NOMO-1 treated with dmso at 0.1 percent for 144 hours (cell line): ENCODE measurements around the gene AGPAT2.

Experiments used
- DNase-seq: peaks from one replicate; lab custom pipeline; 2025; ENCODE audit not compliant: unreplicated experiment; lab: John Stamatoyannopoulos, UW

Gene AGPAT2

GRCh38 chr9:136673975-136674785 is 13.1 kb downstream of the AGPAT2 start:
- DNase-seq = no peak

DNA sequence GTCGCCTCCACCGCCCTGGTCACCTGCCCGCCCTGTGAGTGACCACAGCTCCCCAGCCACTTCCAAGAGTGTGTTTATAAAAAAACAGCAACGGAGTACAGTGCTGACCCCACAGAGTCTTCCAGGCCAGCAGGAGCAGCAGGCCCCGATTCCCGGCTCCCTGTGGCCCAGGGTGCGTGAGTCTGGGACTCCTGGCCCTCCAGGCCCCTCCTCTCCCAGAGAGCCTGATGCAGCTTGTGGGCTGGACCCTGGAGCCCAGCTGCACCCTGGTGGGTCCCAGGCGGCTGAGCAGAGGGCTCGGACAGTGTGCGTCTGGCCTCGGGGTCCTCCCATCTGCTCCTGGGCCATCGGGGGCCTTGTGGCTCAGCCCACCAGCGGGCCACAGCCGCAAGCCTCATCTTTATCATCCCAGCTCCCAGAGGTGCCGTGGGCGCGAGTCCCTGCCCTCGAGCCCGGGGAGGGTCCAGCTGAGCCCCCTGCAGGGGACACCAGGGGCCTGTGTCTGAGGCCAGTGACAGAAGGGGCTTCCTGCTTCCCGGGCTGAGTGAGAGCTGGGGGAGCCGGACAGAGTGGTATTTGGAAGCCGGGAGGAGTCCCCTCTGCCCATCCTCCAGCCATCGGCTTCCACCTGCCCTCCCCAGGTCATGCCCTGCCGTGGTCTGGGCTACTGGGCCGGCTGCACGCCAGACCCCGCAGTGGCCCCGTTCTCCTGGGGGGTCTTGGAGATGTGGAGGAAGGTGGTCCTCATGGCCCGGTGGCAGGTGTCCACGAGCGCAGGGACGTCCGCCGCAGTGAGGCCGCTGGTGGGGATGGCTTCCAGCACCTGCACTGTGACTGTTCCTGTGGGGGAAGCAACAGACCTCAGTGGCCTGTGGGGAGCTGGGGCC is 13.9 kb downstream of the AGPAT2 start:
- DNase-seq = no peak

DNA sequence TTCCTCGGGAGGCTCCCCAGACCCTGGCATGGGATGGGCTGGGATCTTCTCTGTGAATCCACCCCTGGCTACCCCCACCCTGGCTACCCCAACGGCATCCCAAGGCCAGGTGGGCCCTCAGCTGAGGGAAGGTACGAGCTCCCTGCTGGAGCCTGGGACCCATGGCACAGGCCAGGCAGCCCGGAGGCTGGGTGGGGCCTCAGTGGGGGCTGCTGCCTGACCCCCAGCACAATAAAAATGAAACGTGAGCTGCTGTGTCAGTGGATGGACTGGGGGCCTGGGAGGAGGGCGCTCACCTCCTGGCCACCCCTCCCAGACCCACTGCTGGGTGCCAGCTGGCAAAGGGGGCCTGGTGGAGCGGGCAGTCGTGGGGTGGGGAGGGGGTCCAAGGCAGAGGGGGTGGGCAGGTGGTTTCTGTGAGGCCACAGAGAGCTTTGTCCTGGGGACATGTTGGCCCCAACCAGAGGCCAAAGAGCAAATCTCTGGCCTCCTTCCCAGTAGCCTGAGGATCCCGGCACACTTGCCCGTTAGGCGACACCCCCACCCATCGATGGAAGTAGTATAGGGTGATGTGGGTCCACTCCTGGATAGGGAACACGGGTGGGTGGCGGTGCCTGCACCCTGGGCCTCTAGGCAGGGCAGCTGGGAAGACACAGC is 14.7 kb downstream of the AGPAT2 start:
- no peak for DNase-seq

GRCh38 chr9:136671646-136672430 is 15.4 kb downstream of the AGPAT2 start:
- DNase-seq = peak; percentile 31

DNA sequence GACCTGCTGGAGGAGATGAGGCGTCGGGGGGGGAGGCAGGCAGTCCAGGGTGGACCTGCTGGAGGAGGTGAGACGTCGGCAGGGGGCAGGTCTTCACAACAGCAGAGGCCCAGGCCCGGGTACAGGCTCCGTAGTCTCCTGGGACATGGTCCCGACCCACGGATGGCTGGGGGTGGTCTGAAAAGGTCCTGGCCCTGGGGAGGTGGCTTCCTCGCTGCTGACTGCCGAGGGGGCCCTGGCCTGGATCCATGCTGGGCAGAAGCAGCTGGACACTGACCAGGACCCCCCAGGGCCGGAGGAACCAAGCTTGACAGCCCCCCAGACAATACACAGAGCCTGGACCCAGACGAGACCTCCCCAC is 16.0 kb downstream of the AGPAT2 start:
- DNase-seq = no peak

DNA sequence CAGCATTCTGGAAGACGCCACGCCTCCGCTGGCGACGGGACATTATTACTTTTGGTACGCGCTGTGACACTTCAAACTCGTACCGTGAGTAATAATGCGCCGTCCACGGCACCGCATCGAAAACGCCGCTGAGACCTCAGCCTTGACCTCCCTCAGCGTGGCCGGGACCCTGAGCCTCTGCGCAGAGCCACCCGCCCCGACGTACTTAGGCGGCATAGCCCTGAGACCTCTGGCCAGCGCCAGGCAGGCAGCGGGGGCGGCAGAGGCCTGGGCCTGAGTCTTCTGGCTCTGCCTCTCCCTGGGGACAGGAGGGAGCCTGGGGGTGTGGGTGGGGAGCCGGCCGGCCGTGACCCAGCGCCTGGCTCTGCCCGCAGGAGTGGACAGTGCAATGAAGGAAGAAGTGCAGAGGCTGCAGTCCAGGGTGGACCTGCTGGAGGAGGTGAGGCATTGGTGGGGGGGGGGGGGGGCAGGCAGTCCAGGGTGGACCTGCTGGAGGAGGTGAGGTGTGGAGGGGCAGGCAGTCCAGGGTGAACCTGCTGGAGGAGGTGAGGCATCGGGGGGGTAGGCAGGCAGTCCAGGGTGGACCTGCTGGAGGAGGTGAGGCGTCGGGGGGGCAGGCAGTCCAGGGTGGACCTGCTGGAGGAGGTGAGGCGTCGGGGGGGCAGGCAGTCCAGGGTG is 16.5 kb downstream of the AGPAT2 start:
- DNase-seq = no peak

DNA sequence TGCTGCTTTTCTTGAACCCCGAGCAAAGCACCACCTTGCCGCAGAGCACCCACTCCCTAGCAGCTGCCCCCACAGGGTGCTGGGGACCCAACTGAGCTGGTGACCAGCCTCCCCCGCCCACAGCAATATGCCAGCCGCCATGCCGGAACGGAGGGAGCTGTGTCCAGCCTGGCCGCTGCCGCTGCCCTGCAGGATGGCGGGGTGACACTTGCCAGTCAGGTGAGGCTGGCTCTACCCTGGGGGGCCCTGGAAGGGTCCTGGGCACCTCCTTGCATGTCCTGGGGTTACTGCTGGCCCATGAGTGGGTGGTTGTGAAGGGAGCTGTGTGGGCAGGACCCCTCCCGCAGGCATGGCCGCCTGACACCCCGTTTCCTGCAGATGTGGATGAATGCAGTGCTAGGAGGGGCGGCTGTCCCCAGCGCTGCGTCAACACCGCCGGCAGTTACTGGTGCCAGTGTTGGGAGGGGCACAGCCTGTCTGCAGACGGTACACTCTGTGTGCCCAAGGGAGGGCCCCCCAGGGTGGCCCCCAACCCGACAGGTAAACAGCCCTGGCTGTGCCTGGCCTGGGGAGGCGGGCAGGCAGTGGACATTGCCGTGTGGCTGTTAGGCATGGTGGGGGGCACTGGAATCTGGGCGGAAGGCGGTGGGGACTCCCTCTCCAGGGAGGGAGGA is 17.3 kb downstream of the AGPAT2 start:
- no peak for DNase-seq

DNA sequence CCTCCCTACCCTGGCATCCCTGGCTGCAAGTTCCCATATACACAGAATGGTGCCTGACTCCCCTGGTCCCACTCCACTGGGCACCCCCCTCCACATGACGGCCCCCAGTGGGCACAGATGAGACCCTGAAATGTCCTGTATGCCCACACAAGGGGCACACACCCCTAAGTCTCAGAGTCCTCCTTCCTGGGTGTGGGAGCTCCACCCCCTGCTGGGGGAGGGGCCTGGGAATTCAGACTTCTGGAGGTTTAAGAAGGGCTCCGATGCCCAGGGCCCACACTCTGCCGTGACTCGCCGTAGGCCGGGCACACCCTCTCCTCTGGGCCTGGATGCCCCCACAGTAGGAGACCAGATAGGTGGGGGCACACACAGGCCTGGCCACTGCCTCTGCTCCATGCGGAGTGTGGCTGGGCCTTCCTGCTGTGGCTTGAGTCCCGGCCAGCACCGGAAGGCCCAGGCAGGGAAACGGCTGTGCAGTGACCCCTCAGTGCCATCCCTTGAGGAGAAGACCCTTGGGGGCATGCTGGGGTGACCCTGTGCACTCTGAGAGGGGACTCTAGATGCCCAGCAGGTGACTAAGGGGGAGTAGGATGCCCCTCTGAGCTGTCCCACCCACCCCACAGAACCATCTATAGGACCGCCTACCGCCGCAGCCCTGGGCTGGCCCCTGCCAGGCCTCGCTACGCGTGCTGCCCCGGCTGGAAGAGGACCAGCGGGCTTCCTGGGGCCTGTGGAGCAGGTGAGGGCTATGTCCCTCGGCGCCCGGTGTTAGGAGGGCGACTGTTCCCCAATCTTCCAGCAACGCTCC is 18.1 kb downstream of the AGPAT2 start:
- DNase-seq = no peak

DNA sequence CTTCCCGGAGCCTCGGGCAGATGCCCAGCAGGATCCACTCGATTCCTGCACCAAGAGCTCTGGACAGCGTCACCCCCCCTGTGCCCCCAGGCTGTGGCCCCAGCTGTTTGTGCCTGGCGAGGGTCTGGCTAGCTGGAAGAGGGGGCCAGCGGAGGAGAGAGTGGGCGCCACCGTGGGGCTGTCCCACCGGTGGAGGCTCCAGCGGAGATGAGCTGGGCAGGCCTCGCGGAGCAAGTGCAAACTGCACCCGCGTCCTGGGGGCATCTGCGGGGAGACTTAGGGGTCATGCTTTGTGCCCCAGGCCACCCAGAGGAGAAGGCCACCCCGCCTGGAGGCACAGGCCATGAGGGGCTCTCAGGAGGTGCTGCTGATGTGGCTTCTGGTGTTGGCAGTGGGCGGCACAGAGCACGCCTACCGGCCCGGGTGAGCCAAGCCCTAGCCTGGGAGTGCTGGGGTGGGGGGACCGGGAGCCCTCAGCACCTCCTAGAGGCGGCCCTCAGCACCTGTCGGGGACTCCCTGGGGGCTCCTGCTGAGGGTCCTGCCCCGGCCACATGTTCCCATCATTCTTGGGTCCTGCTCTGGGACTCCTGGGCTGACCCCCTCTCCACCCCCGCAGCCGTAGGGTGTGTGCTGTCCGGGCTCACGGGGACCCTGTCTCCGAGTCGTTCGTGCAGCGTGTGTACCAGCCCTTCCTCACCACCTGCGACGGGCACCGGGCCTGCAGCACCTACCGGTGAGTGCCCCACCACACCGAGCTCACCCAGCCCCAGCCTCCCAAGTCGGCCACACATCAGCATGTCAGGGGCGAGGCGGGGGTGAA is 19.1 kb downstream of the AGPAT2 start:
- DNase-seq = no peak

GRCh38 chr9:136667214-136667939 is 19.9 kb downstream of the AGPAT2 start:
- no peak for DNase-seq

DNA sequence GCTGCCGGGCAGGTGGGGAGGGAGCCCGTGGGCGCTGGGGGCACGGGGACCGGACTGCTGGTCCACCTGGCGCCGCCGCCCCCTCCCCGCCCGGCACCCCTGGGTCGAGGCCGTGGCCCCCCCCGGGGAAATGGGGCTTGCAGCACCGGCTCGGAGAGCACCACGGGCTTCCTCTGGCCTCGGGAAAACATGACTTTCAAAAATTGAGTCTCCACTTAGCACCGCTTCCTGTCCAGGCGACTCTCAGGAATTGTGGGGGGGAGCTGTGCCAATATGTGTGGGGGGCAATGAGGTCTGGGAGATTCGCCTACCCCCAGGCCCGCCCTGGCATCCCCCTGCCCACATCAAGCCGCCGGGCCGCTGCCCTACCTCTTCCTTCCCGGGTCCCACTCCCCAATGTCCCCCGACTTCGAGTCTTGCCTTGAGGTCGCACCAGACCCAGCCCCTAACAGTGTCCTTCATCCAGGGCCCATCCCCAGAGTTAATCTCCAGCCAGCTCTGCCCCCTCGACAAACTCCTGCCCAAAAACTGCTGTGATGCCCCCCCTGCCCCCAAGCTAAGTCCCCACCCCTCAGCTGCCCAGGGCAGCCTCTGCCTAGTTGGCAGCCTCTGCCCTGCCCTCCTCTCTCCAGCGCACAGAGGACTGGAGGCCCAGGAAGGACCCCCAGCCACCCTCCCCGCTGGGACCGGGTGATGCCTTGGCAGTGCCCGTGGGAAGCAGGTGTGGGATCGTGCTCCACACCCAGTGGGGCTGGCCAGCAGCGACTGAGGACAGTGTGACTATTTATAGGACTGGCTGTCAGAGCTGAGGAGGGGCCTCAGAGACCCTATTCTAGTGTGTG is 20.7 kb downstream of the AGPAT2 start:
- no peak for DNase-seq

GRCh38 chr9:136665704-136666371 is 21.4 kb downstream of the AGPAT2 start:
- DNase-seq = no peak

- DNase-seq = no peak
Measured at GRCh38 chr9:136665111-136665703, 22.1 kb downstream of the AGPAT2 start.

GRCh38 chr9:136664000-136664915 is 23.0 kb downstream of the AGPAT2 start:
- no peak for DNase-seq
